AG04450 (cell line): ENCODE data around the gene SOST. TPM values are rescaled to one million over a fixed set of nuclear protein-coding genes. Genes with fewer than 3 reads are reported as not detected.

Experiments used
- CTCF ChIA-PET: fragments of 300-600, 350-600 bp; formaldehyde crosslinking; extraction: SDS; loops from one replicate; lab custom pipeline; 2022; ENCODE audit warnings: antibody characterized with exemption, inconsistent platforms; lab: Charles Lee
- POLR2A ChIA-PET: fragments of 350-600 bp; formaldehyde crosslinking; extraction: SDS; loops from one replicate; lab custom pipeline; 2021; ENCODE audit warnings: antibody characterized with exemption, inconsistent platforms; lab: Yijun Ruan, JAX
- DNase-seq: peaks from one replicate; pipeline ENCODE4 v3.0.0-alpha.2; 2011; ENCODE audit warnings: low read depth, low spot score
- H3K27ac ChIP-seq: one replicate; pipeline ENCODE4 v1.5.1; 2012; ENCODE audit warnings: low read depth, low read length, control low read depth
- H3K27me3 ChIP-seq: one replicate; pipeline ENCODE4 v1.6.0; 2012; ENCODE audit warnings: low read length; ENCODE audit not compliant: control insufficient read depth, insufficient read depth
- H3K4me3 ChIP-seq: 2 replicates; pipeline ENCODE4 v1.5.1; 2011; ENCODE audit warnings: mild to moderate bottlenecking, low read depth, low read length, control low read depth
- H3K9me3 ChIP-seq: 2 replicates; pipeline ENCODE4 v1.5.1; 2012; ENCODE audit warnings: low read length; ENCODE audit not compliant: control insufficient read depth, insufficient read depth
- polyA minus RNA-seq: library from RNA; depleted of rRNA, polyadenylated mRNA; stranded (reverse); fragments of >200 nt; gene quantifications from 2 replicates; pipeline ENCODE4 v1.2.3, GENCODE V29; 2011; rRNA and poly(A)+ RNA removed
- polyA plus RNA-seq: library from polyadenylated mRNA; depleted of rRNA; stranded (reverse); fragments of >200 nt; gene quantifications from 2 replicates; pipeline ENCODE4 v1.2.3, GENCODE V29; 2011; rRNA removed
- TF ChIP-seq, protein P1 (sequence below): IDR thresholded peaks from 2 replicates; pipeline ENCODE4 v1.5.1; 2011; ENCODE audit warnings: low read depth, low read length, control low read depth, inconsistent platforms

Gene SOST
- polyA plus RNA-seq: not detected in 2 replicates
- polyA minus RNA-seq: not detected in 2 replicates

GRCh38 chr17:43758497-43759174, at the start of gene SOST:
TSS of gene SOST (minus strand) at chr17:43758791. CDS start at chr17:43758741, 50 bp downstream.
- peaks cover 33% of the 10 kb centered on the region for H3K27me3 ChIP-seq
- POLR2A ChIA-PET: interaction anchor here (0.8 kb wide), 1 partner anchor 25 kb away, joined by 3 read pairs; no protein-coding TSS in a partner anchor

GRCh38 chr17:43808076-43808475, 49.5 kb upstream of the SOST start:
- no peaks in the 10 kb centered on the region for H3K27me3 ChIP-seq
- DNase-seq: no peak
- ChIA-PET POLR2A (no interaction called here), CTCF (no interaction called here)
- H3K9me3 ChIP-seq: no peaks in the 10 kb centered on the region
- TF ChIP-seq, protein P1, sequence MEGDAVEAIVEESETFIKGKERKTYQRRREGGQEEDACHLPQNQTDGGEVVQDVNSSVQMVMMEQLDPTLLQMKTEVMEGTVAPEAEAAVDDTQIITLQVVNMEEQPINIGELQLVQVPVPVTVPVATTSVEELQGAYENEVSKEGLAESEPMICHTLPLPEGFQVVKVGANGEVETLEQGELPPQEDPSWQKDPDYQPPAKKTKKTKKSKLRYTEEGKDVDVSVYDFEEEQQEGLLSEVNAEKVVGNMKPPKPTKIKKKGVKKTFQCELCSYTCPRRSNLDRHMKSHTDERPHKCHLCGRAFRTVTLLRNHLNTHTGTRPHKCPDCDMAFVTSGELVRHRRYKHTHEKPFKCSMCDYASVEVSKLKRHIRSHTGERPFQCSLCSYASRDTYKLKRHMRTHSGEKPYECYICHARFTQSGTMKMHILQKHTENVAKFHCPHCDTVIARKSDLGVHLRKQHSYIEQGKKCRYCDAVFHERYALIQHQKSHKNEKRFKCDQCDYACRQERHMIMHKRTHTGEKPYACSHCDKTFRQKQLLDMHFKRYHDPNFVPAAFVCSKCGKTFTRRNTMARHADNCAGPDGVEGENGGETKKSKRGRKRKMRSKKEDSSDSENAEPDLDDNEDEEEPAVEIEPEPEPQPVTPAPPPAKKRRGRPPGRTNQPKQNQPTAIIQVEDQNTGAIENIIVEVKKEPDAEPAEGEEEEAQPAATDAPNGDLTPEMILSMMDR: no peak
- no peak overlapping the region for H3K4me3 ChIP-seq
- no peak overlapping the region for H3K27ac ChIP-seq

More at GRCh38 chr17:43758497-43759174, at the start of gene SOST:
- TF ChIP-seq, protein P1: no peak
- H3K9me3 ChIP-seq: no peaks in the 10 kb centered on the region
- CTCF ChIA-PET: interaction anchor here (0.6 to 14.0 kb wide), 5 partner anchors 9 to 186 kb away, joined by 3 to 515 read pairs (median 6); no protein-coding TSS in a partner anchor
- H3K27ac ChIP-seq: peak within 1 kb of the TSS; percentile 11
- H3K4me3 ChIP-seq: no peak within 1 kb of the TSS
- no peak for DNase-seq

DNA sequence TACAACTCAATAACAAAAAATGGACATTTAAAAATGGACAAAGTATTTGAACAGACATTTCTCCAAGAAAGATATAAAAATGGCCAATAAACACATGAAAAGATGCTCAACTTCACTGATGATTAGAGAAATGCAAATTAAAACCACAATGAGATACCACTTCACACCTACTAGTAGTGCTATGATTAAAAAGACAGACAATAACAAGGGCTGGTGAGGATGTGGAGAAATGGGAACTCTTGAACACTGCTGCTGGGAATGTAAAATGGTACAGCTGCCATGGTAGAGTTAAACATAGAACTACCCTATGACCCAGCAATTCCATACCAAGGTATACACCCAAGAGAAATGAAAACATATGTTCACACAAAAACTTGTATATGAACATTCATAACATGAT, 46.5 kb upstream of the SOST start:
- H3K27me3 ChIP-seq: no peaks in the 10 kb centered on the region
- DNase-seq: no peak
- H3K27ac ChIP-seq: no peak overlapping the region
- ChIA-PET POLR2A (no interaction called here), CTCF (interaction anchor here (1.2 kb wide), 1 partner anchor 41 kb away, joined by 3 read pairs; no protein-coding TSS in a partner anchor)
- H3K4me3 ChIP-seq: no peak overlapping the region
- no peaks in the 10 kb centered on the region for H3K9me3 ChIP-seq
- TF ChIP-seq, protein P1: no peak

- H3K27ac ChIP-seq: no peak overlapping the region
- no peaks in the 10 kb centered on the region for H3K27me3 ChIP-seq
- no peak for DNase-seq
- no peak overlapping the region for H3K4me3 ChIP-seq
- no peaks in the 10 kb centered on the region for H3K9me3 ChIP-seq
- ChIA-PET CTCF (no interaction called here), POLR2A (no interaction called here)
- TF ChIP-seq, protein P1: no peak
Measured at GRCh38 chr17:43803758-43804157, 45.2 kb upstream of the SOST start.

DNA sequence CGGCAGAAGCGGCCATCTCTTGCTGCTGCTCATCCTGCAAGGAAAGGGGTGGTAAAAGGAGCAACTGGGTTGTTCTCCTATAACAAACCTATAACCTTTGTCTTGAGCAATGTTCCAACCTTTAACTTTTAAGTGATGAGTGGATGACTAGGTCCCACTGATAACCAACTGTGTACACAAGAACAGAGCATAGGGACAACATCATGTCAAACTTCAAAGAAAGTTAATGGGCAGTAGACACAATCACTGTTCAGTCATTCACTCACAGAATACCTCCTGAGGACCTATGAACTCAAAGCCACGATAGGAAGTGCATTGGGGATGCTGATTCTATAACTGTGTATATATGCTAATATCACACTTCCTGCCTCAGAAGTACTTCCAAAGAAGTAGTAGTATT, 43.3 kb upstream of the SOST start:
- ChIA-PET CTCF (no interaction called here), POLR2A (no interaction called here)
- DNase-seq: no peak
- no peaks in the 10 kb centered on the region for H3K27me3 ChIP-seq
- TF ChIP-seq, protein P1: no peak
- H3K9me3 ChIP-seq: peaks cover 5% of the 10 kb centered on the region
- no peak overlapping the region for H3K27ac ChIP-seq
- H3K4me3 ChIP-seq: no peak overlapping the region
